Urothelium cell line (cell line): ENCODE measurements around the gene PLCG2.

ENCODE experiments used
- DNase-seq: peaks from one replicate; pipeline ENCODE4 v3.0.0; 2011; ENCODE audit warnings: low spot score, mixed read lengths
- FAIRE-seq: peaks from 2 replicates; lab custom pipeline; 2011; peaks lifted over from hg19 to GRCh38; lab: Jason Lieb, UNC

PLCG2 gene

DNA sequence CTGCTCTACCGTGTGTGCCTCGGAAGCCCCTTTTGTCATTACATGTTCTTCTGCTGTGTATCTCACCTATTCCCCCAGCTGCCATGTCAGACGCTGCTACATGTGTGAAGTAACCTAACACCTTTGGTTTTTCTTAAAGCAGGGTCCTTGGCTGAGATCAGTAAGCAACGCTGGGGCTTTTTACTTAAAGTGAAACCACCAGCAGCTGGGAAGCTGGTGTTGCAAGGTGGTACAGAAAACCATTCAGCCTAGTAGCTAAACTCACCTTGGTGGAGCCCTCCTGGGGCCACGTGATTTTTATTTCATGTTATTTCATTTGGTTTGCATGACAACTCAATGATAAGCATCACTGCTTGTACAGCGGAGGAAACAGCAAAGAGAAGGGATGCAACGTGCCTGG, 62.6 kb downstream of the PLCG2 start:
- DNase-seq (no peak), FAIRE-seq (no peak)

DNA sequence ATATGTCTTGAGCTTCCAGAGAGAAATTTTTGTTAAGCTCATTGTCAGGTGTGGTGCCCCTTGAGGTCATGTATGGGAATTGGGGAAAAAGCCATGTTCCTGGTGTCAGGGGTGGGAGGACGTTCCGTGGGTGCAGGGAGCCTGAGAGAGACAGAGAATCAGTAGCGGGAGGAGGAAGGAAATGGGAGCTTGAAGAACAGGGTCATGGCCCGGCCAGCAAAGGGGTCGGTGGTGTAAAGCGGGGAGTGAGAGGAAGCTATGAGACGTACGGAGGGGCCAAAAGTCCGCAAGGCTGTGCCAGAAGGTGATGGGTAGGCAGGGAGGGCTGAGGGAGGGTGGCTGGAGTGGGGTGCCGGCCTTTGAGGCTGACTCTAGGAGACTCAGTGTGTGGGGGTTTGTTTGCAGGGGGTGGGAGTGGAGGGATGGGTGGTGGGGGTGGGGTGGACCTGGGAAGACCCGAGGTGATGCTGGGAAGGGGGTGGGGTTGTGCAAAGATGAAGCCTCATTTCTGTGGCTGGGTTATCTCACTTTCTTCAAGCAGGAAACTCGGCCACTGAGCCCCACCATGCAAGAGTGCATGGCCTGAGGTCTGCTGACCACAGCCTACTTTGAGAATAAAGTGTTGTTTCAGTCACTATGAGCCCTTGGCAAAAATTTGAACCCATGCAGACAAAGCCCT, 63.6 kb downstream of the PLCG2 start:
- no peak for FAIRE-seq

GRCh38 chr16:81843243-81843582, 64.1 kb downstream of the PLCG2 start:
- no peak for DNase-seq
- no peak for FAIRE-seq

More for the DNA sequence above, 63.6 kb downstream of the PLCG2 start:
- no peak for DNase-seq

- no peak for DNase-seq
- FAIRE-seq = no peak
These were observed 64.6 kb downstream of the PLCG2 start for GRCh38 chr16:81843683-81844082.

DNA sequence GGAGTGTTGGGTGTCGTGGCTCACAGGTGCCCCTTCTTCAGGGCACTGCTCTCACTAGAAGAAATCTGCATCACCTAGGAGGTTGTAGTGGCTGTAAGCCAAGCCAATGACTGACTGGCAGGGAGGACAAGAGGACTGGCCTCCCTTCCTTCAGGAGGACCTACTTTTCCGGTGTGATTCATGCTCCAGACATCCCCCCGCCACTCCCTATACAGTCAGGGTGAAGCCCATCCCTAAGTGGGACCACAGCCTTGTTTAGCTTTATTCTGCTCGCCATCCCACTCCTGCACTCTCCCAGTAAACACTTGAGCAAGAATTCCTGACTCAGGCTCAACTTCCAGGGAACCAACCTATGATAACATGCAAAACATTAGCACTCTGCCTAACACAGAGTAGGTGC, 67.0 kb downstream of the PLCG2 start:
- FAIRE-seq (peak; percentile 86), DNase-seq (peak; percentile 78)

- FAIRE-seq (no peak), DNase-seq (no peak)
These were observed 69.3 kb downstream of the PLCG2 start for GRCh38 chr16:81848306-81848853.

DNA sequence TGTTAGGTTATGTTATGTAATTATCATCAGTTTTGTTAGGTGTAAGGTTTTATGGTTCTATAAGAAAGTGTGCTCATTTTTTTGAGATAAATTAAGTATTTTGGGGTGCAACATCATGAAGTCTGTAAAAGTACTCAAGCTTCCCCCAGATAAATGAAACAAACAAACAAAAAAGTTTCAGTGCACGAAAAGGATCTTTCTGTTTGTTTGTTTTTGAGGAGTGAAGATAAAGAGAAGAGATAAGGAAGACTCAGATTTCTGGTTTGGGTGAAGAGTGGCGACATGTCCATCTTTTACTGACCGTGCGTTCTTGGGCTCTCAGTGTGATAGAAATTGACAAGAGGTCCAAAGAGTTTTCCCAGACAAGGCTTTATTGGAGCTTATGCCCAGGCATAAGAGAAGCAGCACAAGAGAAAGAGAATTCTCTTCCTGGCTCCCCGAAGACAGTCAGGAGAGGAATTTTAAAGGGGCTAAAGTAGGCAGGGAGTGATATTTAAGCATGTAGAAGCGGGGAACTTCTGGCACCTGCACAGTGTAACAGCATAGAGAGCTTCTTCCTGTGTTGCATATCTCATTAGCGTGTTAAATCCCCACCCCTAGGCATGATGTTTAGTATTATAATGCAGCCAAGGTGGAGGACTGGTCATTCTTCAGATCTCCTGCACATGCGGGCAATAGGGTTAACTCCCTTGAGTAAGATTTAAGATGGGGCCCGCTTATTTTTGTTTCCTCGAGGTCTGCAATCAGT, 71.3 kb downstream of the PLCG2 start:
- FAIRE-seq (no peak), DNase-seq (no peak)

GRCh38 chr16:81852347-81852746, 73.3 kb downstream of the PLCG2 start:
- FAIRE-seq (no peak), DNase-seq (no peak)

GRCh38 chr16:81855552-81856153, 76.6 kb downstream of the PLCG2 start:
- no peak for DNase-seq
- no peak for FAIRE-seq

DNA sequence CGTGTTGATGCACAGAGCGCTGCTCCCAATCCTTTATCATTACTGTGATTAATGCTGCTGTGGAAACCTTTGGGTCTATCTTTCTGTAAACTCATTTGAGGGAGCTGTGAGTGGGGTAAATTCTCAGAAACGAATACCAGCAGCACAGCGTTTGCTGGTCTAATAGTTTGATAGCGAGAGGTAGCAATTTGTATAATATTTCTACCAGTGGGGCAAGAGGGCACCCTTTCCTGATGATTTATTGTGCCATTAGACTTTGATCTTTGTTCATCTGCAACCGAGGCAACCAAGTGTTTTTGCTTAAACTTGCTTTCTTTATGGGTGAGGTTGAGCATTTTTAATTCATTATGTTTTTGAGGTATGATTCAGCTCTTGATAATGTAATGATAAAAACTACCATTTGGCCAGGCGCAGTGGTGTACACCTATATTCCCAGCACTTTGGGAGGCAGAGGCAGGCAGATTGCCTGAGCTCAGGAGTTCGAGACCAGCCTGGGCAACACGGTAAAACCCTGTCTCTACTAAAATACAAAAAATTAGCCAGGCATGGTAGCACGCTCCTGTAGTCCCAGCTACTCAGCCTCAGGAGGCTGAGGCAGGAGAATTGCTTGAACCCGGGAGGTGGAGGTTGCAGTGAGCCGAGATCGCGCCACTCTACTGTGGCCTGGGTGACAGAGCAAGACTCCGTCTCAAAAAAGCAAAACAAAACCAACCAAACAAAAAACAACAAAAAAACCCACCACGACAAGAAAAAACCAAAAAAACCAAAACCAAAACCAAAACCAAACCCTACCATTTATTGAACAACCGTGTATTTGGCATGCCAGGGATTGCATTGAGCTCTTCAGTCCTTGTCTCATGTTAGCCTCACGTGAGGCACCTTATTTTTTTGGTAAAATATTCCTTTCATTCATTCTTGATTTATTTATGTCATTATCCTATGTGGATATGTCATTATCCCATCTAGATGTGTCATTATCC, 81.5 kb downstream of the PLCG2 start:
- DNase-seq (no peak), FAIRE-seq (no peak)

DNA sequence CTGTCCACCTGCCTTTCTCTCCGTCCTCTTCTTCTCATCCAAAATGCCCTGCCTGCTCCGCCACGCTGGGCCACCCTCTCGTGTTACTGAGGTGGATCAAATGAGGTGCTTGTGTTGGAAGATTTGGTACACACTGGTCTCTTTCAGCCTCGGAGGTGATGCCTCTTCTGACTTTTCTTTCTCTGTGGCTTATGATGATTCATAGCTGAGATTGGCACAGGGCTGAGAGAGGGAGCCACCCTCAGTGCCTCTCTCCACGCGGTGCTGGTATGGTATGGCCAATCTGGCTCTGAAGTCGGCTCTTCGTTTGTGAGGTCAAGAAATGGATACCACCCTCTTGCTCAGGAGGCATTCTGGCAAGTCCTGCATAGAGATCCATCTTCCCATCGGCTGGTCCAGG, 82.4 kb downstream of the PLCG2 start:
- no peak for FAIRE-seq
- DNase-seq = peak; percentile 64

DNA sequence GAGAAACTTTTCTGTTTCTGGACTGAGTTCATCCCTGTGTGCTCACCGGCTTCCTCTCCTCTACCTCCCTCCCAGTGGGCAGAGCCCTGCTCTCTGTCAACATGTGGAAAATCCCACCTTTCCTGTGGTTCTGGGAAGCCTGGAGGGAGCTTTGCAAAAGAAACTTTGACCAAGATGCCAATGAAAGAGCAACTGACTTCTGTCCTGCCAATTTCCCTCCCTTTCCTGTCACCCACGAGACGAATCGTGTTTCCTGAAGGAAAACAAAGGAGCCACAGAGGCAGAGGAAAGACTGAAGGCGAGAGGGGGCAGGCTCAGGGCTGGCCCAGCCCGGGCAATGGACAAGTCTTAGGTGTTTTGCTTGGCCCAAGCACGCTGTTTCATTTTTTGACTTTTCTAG, 82.8 kb downstream of the PLCG2 start:
- DNase-seq (peak; percentile 14), FAIRE-seq (no peak)

GRCh38 chr16:81863630-81864352, 84.7 kb downstream of the PLCG2 start:
- FAIRE-seq (no peak), DNase-seq (no peak)

GRCh38 chr16:81864646-81865382, 85.7 kb downstream of the PLCG2 start:
- no peak for DNase-seq
- no peak for FAIRE-seq

DNA sequence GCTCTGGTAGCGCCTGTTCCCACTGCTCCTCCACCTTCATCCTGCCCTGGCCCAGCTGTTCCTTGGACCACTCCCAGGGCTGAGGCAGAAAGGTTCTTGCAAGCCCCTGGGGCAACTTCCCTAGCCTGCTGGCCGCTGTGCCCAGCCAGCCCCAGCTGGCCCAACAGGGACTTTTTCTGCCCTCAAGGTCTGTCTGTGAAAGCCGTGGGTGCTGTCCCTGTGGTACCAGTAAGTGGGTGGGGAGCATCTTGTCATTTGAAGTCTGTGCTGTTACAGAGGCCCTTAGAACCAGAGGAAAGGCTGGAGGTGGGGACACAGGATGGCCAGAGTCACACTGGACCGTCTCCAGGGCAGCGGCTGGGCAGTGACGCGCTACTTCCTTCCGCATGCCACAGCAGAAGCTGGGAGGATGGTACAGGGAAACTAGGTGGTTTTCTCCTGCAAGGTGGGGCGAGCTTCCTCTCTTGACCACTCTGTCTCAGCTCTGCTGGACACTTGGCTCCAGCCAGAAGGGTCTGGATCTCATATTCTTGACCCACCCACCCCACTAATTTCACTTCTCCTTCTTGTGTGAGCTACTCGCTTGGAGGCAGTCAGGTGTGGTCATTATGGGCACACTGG, 87.8 kb downstream of the PLCG2 start:
- no peak for FAIRE-seq
- no peak for DNase-seq

- DNase-seq = no peak
- no peak for FAIRE-seq
These were observed 89.1 kb downstream of the PLCG2 start for GRCh38 chr16:81868057-81868748.

DNA sequence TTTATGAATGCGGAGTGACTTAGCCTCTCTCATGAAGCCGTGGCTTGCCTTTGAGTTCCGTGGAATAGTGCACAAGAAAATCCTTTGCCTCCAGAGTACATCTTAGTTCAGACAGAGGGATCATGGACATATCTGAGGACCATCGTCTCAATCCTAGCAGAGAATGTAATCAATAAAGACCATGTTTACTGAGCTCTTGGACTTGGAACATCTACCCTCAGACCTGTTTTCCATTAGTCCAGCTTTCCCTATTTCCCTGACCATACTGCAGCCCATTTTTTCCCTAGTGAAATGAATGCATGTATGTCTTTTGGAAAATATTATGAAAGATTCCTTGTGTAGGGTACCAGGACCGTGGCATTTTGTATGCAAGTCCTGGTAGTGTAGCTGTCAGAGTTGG, 90.2 kb downstream of the PLCG2 start:
- FAIRE-seq (no peak), DNase-seq (no peak)

GRCh38 chr16:81873206-81873605, 94.1 kb downstream of the PLCG2 start:
- DNase-seq (no peak), FAIRE-seq (no peak)
